ENCODE data around the gene CHCHD4.

The CHCHD4 gene

DNA sequence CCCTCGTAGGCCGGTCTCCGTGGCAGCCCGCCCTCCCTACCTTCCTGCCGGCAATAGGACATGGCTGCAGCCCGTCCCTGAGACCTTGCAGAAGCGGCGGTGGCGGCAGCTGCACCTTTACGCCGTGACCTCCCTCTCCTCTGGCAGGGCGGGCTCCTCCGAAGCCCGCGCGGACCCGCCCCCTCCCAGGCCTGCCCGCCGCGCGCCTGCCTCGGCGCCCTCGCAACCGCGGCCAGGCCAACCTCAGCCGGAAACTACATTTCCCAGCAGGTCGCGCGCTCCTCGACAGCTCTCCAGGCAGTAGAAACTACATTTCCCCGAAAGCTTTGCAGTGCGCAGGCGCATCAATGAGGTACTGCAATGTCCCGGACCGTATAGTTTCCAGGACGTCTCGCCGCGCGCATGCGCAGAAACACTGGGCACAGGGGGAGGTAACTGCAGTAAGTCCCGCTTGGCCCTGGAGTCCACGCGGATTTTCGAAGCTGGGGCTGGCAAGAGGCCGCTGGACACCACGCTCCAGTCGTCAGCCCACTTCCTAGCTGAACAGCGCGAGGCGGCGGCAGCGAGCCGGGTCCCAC lies at the start of gene CHCHD4, which contains the start of gene TMEM43:
Gene CHCHD4, minus strand, starts transcription at position 256 of the 578 bp plus-strand sequence. Its CDS starts 194 bp downstream, at position 62.
Gene TMEM43, plus strand, starts transcription at position 438 of the 578 bp plus-strand sequence. CDS start 142 bp downstream, outside the sequence.
- peak; percentile 95 for DNase-seq (ENCODE audit: low read depth)

DNA sequence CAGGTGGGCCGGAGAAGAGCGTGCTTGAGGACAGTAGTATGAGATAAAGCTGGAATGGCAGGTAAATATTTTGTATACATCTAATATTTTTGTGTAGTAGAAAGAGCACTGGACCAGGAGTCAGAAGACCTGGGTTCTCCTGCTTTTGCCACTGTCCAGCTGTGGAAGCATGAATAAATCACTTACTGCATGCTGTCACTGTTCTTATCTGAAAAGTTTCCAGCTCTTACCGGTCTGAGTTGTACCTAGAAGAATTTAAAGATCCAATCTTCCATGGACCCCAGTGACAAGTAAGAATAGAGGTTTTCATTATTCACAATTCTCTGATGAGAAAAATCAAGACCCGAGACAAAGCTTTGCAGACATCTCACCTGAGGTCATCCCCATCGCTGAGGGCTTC lies 47.8 kb upstream of the CHCHD4 start:
- DNase-seq (ENCODE audit: low read depth): no peak

DNA sequence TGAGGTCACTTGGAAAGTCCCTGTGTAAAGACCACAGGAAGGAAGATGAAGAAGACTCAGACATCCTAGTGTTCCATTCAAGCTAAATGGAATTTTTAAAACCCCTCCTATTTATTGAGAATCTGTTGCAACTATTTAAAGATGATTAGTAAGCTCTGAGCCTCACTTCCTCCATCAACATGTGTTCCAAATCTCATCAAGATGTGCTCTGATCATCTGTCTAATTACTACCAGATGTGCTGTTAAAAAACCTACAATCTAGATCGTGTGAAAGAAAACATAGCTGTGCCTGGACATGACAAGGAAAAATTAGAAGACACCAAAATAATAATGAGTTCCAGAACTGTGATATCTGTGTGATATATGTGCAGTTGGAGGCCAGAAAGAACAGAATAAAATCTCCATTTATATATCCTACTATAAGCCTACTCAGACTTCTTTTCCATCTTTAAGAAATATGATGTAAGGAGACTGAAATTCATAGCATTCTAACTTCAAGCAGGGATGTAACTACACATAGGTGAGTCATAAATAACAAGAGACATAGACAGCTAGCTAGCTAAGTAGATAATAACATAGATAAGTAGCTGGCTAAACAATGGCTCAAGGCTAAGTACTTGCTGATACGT lies 46.0 kb upstream of the CHCHD4 start:
- DNase-seq (ENCODE audit: low read depth): no peak

DNA sequence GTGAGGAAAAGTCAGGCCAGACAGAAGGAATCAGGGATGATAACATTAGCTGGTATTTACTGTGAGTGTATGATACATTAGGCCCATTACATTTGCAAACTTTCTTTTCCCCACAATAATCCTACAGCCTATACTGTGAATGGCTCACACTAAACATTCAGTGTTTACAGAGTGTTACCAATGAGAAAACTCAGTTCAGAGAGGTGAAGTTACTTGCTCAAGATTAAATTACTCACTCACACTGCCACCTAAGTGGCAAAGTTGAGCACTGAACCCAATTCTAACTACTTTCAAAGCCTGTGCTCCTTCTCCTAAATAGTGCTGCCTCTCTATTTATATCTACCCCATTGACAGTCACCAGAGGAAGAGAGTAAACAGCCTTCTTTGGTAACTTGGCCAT lies 45.2 kb upstream of the CHCHD4 start:
- no peak for DNase-seq (ENCODE audit: low read depth)

DNA sequence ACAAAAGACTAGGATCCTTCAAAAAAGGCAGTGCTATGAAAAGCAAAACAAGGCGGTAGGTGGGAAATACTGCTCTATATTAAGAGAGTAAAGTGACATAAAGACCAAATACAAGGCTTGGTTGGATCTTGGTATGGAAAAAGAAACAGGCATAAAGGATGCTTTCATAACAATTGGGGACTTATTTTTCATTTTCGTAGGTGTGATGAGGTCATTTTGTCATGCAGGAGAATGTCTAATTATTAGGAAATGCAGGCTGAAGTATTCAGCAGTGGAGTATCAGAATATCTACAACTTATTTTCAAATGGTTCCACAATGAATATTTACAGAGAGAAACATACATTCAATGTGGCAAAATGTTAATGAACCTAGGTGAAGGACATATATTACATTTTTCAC lies 44.8 kb upstream of the CHCHD4 start:
- no peak for DNase-seq (ENCODE audit: low read depth)

DNA sequence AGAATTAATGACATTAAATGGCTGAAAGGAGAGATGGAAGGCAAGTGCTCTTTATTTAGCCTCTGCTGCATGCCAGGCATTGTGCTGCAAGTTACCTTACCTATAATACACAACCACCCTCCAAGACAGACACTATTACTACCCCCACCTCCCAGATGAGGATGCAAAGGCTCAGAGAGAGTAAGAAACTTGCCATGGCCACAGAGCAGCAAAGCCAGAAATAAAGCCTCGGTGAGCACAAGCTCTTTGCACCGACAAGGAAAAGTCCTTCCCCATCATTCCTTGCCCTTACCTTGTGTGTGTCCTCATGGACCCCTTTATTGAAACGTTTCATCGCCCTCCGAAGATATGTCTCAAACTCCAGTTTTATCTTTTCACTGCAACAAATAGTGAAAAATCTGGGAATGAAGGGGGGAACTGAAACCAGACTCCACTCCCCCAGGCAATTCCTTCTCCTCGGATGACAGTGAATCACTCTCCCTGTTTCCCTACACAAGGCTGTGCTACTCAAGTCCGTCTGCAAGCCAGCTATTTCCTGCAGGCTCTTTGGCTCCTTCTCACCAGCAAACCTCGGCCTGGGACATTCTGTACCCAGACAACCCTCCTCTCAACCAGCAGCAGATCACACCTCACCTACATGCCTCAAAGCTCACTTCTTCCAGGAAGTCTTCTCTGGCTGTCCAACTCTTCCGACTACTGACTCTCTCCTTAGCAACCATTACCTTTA lies 42.4 kb upstream of the CHCHD4 start:
- no peak for DNase-seq (ENCODE audit: low read depth)

DNA sequence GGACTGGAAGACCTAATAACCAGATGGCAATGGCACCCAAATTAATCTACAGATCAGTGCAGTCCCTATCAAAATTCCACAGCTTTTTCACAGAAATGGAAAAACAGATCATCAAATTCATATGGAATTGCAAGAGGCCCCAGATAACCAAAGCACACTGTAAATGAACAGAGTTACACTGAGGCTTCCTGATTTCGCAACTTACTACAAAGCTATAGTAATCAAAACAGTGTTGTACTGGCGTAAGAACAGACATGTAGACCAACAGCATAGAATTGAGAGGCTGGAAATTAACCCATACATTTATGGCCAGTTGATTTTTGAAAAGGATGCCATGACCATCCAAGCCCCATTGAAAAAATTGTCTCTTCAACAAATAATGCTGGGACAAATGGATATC lies 37.5 kb upstream of the CHCHD4 start:
- no peak for DNase-seq (ENCODE audit: low read depth)

DNA sequence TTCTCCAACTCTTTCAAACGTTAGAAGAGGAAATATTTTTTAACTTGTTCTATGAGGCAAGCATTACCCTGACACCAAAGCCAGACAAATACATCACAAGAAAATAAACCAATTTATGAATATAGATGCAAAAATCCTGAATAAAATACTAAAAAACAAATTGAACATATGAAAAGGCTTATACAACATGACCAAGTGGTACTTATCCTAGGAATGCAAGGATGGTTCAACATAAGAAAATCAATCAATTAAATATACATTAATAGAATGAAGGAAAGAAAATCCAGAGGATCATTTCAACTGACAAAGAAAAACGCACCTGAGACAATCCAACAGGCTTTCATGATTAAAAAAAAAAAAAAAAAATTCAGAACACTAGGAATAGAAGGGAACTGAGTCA lies 36.6 kb upstream of the CHCHD4 start:
- DNase-seq (ENCODE audit: low read depth): no peak

DNA sequence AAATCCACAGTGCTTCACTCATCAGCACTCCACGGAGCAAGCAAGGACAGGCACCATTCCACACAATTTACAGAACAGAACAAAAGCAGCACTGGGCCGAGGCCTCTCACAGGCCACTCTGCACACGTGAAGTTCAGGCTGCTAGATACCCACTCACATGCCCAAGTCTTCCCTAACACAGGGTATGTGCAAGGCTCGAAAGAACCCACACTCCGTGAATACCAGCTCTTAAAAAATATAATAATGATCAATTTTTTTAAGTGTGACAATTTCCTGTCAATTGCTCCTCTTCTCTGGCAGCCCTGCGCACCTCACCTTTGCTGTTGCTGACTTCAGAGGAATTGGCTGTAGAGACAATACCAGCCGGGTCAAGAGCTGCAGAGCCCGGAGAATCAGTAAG lies 34.8 kb upstream of the CHCHD4 start:
- DNase-seq (ENCODE audit: low read depth): no peak

DNA sequence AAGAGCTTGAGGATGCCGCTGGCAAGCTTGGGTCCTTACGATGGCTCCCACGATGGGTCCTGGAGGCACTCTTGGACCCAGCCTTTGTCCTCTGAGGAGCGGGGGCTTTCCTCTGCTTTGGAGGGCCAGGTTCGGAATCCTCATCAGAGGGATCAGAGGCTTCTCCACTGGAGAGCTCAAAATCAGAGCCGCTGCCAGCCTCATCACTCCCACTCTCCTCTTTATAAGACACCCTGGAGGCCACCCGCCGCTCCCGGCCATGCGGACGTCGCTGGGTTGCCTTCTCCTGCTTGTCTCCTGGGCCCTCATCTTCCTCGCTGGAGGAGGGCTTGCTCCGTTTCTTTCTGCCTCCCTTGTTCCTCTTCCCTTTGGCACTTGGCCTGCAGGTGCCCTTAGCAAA lies 33.7 kb upstream of the CHCHD4 start:
- no peak for DNase-seq (ENCODE audit: low read depth)

DNA sequence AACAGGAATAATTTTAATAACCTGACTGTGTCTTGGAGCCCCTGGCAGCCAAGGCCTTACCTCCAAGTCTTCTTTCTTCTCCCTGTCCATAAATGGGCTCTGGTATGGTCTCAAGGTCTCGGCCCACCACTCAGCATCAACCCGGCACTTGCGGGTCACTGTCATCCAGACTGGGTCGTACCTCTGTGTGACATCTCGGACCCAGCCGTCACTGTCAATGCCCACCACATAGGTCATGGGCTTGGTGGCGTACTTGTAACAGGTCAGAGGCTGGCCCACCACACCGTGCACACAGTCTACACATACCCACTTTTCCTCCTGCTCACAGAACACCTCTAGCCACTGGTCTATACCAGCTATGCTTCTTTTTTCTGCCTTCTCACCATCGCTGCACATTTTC lies 33.3 kb upstream of the CHCHD4 start:
- DNase-seq (ENCODE audit: low read depth): no peak

DNA sequence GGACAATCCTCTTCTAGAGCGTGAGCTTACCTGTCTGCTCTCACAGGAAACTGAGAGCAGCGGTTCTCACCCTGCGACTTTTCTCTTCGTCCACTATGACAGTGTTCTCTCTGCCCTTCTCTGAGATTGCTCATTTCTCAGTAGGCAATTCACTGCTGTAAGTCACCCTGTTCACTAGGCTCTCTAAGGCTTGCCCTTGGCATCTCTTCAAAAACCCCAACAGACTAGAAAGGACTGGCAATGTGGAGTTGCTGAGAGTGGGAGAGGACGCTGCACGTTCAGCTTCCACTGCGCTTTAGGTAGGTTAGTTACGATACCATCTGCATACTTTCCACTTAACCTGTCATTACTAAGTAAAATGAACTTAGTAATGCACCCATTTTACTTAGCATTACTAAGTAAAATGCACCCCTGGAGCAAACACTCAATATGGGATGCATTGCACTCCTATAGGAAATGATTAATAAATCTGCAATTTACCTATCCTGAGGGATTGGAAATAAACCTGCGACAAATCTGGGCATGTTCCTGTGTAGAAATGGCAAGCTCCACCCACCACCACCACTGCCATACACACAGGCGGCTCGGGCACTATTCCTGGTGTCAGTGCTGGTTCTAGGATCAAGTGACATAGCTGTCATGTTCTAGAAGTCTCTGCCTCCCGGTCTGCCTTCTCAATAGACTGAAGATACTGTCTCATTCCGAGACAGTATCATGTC lies 32.3 kb upstream of the CHCHD4 start:
- no peak for DNase-seq (ENCODE audit: low read depth)

DNA sequence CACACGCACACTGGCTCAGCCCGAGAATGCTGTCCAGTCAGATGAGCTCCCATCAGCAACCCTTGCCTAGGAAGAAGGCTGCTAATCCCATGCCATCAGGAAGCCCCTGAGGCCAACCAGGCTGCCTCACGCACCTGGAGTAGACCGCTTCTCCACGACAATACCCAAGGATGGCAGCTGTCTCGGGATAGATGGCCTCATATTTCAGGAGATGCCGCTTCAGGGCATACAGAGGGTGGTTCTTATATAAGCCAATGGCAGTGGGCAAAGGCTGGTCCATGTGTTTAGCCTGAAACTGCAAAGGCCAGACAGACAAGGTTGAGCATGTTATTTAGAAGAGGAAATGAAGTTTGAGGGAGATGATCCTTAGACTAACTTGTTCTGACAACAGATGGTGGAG lies 31.5 kb upstream of the CHCHD4 start:
- DNase-seq (ENCODE audit: low read depth): no peak

DNA sequence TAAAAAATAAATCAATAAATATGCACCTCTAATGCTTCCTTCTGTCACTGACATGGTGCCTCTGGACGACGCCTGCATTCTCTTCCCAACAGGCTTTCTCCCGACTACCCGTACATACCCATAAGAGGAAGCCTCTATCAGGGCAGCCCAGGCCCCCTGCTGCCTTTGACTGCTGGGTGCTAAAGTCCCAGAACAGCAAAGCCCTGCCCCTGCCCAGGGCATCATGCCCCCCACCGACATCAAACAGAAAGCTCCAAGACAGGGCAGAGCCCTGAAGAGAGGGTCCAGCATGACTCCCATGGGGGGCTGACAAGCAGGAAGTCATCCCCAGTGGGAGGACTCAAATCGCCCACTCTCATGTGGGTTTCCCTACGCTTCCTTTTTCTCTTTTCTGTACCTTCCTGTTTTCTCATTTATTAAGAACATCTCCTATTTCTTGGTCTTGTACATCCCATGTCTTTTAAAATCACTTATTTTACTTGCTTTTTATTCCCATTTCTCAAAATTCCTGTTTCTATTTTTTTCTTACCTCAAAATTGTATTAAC lies 30.3 kb upstream of the CHCHD4 start:
- DNase-seq (ENCODE audit: low read depth): no peak

DNA sequence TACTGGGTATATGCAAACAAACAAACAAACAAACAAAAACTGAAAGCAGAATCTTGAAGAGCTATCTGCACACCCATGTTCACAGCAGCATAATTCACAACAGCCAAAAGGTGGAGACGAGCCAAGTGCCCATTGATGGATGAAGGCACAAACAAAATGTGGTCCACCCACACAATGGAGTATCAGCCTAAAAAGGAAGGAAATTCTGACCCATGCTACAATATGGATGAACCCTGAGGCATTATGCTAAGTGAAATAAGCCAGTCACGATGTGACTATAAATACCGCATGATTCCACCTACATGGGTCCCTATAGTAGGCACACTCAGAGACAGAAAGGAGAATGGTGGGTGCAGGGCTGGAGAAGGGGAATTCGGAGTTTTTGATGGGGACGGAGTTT lies 29.6 kb upstream of the CHCHD4 start:
- DNase-seq (ENCODE audit: low read depth): no peak

DNA sequence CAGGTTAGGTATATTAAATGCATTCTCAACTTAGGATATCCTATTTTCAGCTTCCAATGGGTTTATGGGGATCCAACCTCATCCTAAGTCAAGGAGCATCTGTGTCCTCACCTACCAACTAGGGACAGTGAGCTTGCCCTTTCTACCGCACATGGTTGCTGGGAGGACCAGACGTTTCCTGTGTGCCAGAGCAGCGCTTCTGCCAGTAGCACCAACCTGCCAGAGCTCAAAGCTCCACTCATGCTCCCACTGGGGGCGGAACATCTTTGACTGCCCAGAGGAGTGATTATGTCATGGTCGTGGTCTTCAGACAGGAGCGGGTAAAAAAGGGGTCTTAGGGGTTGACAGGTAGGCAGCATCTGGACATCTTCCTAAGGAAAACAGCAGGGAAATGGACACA lies 29.0 kb upstream of the CHCHD4 start:
- no peak for DNase-seq (ENCODE audit: low read depth)

DNA sequence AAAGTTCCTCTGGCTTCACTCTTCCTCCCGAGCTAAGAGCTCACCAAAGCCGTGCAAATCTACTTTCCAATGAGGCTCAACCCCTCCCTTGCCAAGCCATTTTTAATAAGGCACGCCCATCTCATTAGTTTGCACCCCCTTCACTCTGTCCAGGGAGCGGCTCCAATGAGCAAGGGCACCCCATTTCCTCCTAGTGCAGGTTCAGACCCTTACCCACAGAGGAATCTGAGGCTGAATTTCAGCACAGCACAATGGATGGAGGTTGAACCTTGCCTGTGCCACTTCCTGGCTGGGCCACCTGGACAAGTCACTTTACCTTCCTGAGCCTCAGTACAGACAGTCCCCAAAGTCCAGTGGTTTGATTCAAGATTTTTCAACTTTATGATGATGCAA lies 28.3 kb upstream of the CHCHD4 start:
- DNase-seq (ENCODE audit: low read depth): no peak

DNA sequence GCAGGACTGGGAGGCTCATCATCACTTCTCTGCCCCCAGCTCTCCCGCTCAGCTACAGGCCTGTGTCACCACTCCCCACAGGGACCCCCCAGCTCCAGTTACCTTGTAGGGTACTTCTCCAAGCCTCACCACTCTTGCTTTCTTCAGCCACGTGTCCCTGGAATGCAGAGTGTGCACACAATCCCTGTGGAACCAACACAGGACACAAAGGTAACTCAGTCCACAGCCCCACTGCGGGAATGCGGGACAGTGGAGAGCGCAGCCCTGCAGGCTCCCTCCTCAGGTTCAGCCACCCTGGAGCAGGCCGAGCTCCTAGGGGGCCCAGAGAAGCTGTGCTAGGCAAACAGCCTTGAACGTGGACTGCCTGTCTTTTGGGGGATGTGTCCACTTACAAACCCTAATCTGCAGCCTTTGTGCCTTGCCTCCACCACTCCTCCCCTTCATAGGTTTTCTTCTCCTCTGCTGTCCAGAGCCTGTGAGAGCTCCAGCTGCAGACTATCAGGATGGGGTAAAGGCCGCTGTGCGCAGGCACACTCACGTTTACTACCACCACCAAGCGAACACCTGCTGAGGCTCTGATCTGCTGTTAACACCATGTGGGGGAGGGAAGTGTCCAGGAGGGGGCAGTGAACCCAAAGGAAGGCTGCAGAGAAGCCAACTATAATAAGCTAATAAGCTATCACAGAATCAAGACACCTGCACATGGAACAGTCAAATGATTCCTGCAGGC lies 27.7 kb upstream of the CHCHD4 start:
- no peak for DNase-seq (ENCODE audit: low read depth)

DNA sequence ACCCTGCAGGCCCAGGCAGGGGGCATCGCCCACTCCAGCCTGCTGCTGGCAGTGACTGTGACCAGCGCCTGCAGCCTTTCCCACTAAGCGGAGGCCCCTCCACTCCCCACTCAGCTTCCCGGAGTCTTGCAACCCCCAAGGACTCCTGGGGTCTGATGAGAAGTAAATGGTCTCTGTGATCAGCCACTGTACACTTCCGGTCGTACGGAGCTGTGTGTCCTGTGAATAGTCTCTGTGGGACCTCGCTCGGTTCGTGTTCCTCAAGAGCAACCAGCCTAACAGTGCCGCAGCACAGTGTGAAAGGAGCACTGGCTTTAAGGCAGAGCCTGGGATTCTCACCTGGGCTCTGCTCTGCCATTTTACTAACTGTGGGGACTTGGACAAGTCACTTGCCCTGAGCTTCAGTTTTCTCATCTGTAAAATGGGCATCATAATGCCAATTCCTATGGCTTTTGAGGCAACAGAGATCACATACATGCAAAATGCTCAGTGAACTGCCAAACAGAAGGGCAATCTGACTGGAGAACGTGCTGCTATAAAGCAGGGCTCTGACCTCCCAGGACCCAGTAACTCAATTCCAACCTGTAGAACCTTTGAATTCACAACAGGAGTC lies 26.9 kb upstream of the CHCHD4 start:
- no peak for DNase-seq (ENCODE audit: low read depth)

DNA sequence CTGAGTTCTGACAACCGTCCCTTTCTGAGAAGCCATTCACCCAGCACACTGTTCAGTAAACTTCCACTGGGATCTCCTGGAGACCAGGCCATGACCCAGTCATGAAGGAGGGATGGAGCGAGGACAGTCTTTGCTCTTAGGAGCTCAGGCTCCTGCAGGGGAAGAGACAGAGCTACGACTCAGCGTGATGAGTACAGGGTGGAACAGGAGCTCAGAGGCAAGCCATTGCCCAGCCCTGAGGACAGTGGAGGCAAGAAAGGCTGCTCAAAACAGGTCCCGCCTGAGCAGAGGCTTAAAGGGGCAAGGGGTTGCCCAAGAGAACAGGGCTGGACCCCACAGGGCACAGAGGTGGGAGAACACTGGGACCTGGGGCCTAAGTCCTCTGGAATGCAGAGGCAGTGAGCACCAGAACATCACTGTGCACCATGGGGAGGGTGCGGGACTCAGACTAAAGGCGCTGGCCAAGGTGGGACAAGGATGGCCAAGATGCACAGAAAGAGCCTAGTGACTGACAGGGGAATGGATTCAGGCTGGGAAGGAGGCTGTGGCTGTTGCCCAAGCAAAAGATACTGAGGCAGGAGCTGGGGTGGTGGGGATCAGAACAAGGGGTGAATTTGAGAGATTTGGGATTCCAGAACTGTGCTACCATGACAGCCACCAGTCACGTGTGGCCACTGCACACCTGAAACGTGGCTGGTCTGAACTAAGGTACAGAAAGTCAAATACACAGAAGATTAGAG lies 26.0 kb upstream of the CHCHD4 start:
- no peak for DNase-seq (ENCODE audit: low read depth)

DNA sequence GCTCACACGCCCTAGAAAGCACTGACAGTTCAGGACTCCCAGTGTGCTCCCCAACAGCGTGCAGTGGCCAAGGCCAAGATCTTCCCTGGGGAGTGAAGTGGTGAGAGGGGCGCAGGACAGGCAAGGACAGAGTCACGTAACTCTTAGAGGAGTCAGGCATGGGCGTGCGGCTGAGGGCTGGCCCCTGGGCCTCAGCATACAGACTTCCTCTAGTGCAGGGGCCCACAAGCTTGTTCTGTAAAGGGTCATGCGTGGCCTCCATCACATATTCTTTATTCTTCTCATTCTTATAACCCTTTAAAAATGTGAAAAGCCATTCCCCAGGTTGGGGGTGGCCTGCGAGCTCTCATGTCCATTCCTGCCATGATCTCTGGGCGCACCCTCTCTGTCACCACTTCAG lies 25.4 kb upstream of the CHCHD4 start:
- DNase-seq (ENCODE audit: low read depth): no peak

All from stimulated activated CD8-positive, alpha-beta memory T cell treated with anti-CD3 and anti-CD28 coated beads, Interleukin-7, amount 100 ng/mL, for 24 hours (primary cell).